Stimulated activated CD4-positive, alpha-beta T cell treated with anti-CD3 and anti-CD28 coated beads, TNF-alpha, amount 100 ng/mL, for 48 hours (primary cell): Measurements from ENCODE around the gene SAE1.
"Not testable (repeated sequence)": the region's sequence is repeated elsewhere in the genome, so short reads cannot be mapped to it uniquely, and the experiment has no call there.

Experiments
- DNase-seq, 3 donors: peaks; one replicate each; pipeline ENCODE4 v3.0.0-alpha.2; 2020; ENCODE audit warnings: low read depth in 3 of 3

Gene SAE1

GRCh38 chr19:47130589-47131227, at the start of gene SAE1:
SAE1 (plus strand) TSS chr19:47130835; CDS start chr19:47130931, 96 bp downstream.
- DNase-seq = peak; percentile 84 to 100 (median 94)

GRCh38 chr19:47081095-47081494, 49.5 kb upstream of the SAE1 start:
- no peak for DNase-seq

- DNase-seq = no peak
Observed at GRCh38 chr19:47082493-47082892, 48.1 kb upstream of the SAE1 start.

- DNase-seq = no peak
Observed at GRCh38 chr19:47084879-47085439, 45.7 kb upstream of the SAE1 start.

GRCh38 chr19:47086280-47086679, 44.4 kb upstream of the SAE1 start:
- DNase-seq = no peak

GRCh38 chr19:47089767-47090350, 40.8 kb upstream of the SAE1 start:
- no peak for DNase-seq

- DNase-seq = no peak
Observed at GRCh38 chr19:47093254-47093653, 37.4 kb upstream of the SAE1 start.

- DNase-seq = no peak
Observed at GRCh38 chr19:47093841-47094240, 36.8 kb upstream of the SAE1 start.

- DNase-seq = peak in 1 of 3 donors; percentile 35
Observed at GRCh38 chr19:47094557-47095475, 35.8 kb upstream of the SAE1 start.

- no peak for DNase-seq
Observed at GRCh38 chr19:47095476-47096099, 35.0 kb upstream of the SAE1 start.

- DNase-seq = no peak
Observed at GRCh38 chr19:47096100-47096704, 34.4 kb upstream of the SAE1 start.

GRCh38 chr19:47096721-47097120, 33.9 kb upstream of the SAE1 start:
- DNase-seq = no peak

GRCh38 chr19:47097396-47098201, 33.0 kb upstream of the SAE1 start:
- DNase-seq = no peak

- no peak for DNase-seq
Observed at GRCh38 chr19:47098608-47099007, 32.0 kb upstream of the SAE1 start.

GRCh38 chr19:47099576-47100050, 31.0 kb upstream of the SAE1 start:
- DNase-seq = no peak

GRCh38 chr19:47100290-47100689, 30.3 kb upstream of the SAE1 start:
- DNase-seq = no peak

GRCh38 chr19:47101116-47101515, 29.5 kb upstream of the SAE1 start:
- not testable (repeated sequence) for DNase-seq

GRCh38 chr19:47102346-47103060, 28.1 kb upstream of the SAE1 start:
- no peak for DNase-seq

GRCh38 chr19:47104680-47105079, 26.0 kb upstream of the SAE1 start:
- no peak for DNase-seq

GRCh38 chr19:47105874-47106273, 24.8 kb upstream of the SAE1 start:
- DNase-seq = no peak
